Ovary (tissue), 3 donors: ENCODE results near the gene MSX2.

ENCODE experiments used
- POLR2A ChIP-seq: fragments of 450-650 bp; IDR thresholded peaks from one replicate; pipeline ENCODE4 v1.6.1; 2017; ENCODE audit warnings: antibody characterized with exemption, mild to moderate bottlenecking, moderate library complexity
- TF ChIP-seq, protein P1 (sequence below), 3 donors: fragments of 450-650 bp in 2 of 3; fragments of 200-600 bp in 1 of 3; IDR thresholded peaks; one replicate each; pipeline versions ENCODE4 v1.5.1 to v1.8.0; 2016 to 2022; ENCODE audit warnings: antibody characterized with exemption in 3 of 3, mild to moderate bottlenecking in 1 of 3
- donor health status: DM: no; HTN: no; CAD: no.

GRCh38 chr5:174714751-174715150 lies 9.6 kb upstream of the MSX2 start:
- TF ChIP-seq POLR2A = no peak
- TF ChIP-seq, protein P1, sequence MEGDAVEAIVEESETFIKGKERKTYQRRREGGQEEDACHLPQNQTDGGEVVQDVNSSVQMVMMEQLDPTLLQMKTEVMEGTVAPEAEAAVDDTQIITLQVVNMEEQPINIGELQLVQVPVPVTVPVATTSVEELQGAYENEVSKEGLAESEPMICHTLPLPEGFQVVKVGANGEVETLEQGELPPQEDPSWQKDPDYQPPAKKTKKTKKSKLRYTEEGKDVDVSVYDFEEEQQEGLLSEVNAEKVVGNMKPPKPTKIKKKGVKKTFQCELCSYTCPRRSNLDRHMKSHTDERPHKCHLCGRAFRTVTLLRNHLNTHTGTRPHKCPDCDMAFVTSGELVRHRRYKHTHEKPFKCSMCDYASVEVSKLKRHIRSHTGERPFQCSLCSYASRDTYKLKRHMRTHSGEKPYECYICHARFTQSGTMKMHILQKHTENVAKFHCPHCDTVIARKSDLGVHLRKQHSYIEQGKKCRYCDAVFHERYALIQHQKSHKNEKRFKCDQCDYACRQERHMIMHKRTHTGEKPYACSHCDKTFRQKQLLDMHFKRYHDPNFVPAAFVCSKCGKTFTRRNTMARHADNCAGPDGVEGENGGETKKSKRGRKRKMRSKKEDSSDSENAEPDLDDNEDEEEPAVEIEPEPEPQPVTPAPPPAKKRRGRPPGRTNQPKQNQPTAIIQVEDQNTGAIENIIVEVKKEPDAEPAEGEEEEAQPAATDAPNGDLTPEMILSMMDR (IDR thresholded peaks at IDR 0.05) = no peak
